GM06990 (cell line): ENCODE results near the gene CADM1.
A peak's percentile ranks its signal among the peaks of the same experiment; 100 is the strongest.

ENCODE experiments used
- DNase-seq: peaks from one replicate; pipeline ENCODE4 v3.0.0-alpha.2; 2011; ENCODE audit not compliant: insufficient read length; ENCODE audit errors: extremely low read depth
- H3K27me3 ChIP-seq: replicated peaks from 2 replicates; pipeline ENCODE4 v1.6.0; 2011; ENCODE audit warnings: low read length; ENCODE audit not compliant: control insufficient read depth, insufficient read depth
- H3K36me3 ChIP-seq: 2 replicates; pipeline ENCODE4 v1.5.1; 2011; ENCODE audit warnings: low read length; ENCODE audit not compliant: control insufficient read depth, insufficient read depth
- H3K4me3 ChIP-seq: replicated peaks from 2 replicates; pipeline ENCODE4 v1.5.1; 2011; ENCODE audit warnings: low read depth, mild to moderate bottlenecking, control low read depth, low read length
- CTCF ChIP-seq: IDR thresholded peaks from 2 replicates; pipeline ENCODE4 v1.5.1; 2011; ENCODE audit warnings: low read length, control low read depth, mild to moderate bottlenecking, inconsistent platforms; ENCODE audit not compliant: insufficient read depth, poor library complexity, severe bottlenecking

Gene CADM1

GRCh38 chr11:115506954-115507675 lies 2.9 kb upstream of the CADM1 start:
- TF ChIP-seq CTCF: no peak
- Histone ChIP-seq H3K36me3 (no peaks in the 10 kb centered on the region), H3K27me3 (no peaks in the 10 kb centered on the region; the same call in none of the 2 replicates), H3K4me3 (no peak overlapping the region)
- DNase-seq: no peak

GRCh38 chr11:115505175-115505574 lies 960 bp upstream of the CADM1 start:
- DNase-seq: no peak
- H3K27me3 ChIP-seq: no peaks in the 10 kb centered on the region; the same call in 1 of the 2 replicates
- H3K4me3 ChIP-seq: peak overlapping the region; percentile 54
- H3K36me3 ChIP-seq: no peaks in the 10 kb centered on the region
- TF ChIP-seq CTCF: no peak

GRCh38 chr11:115503886-115504275 lies 334 bp downstream of the CADM1 start:
- no peaks in the 10 kb centered on the region for H3K36me3 ChIP-seq
- no peaks in the 10 kb centered on the region; the same call in 1 of the 2 replicates for H3K27me3 ChIP-seq
- H3K4me3 ChIP-seq: peak overlapping the region; percentile 67
- TF ChIP-seq CTCF: no peak
- DNase-seq: no peak

- no peaks in the 10 kb centered on the region for H3K36me3 ChIP-seq
- H3K27me3 ChIP-seq: no peaks in the 10 kb centered on the region; the same call in 1 of the 2 replicates
- H3K4me3 ChIP-seq: peak overlapping the region; percentile 67
- DNase-seq: peak; percentile 42
- TF ChIP-seq CTCF: peak; percentile 53
Measured at GRCh38 chr11:115503083-115503885, 931 bp downstream of the CADM1 start.

GRCh38 chr11:115502636-115503082 lies 1.6 kb downstream of the CADM1 start:
- no peak for DNase-seq
- no peak for TF ChIP-seq CTCF
- Histone ChIP-seq H3K36me3 (no peaks in the 10 kb centered on the region), H3K27me3 (no peaks in the 10 kb centered on the region; the same call in 1 of the 2 replicates), H3K4me3 (peak overlapping the region; percentile 67)
